Right hindlimb (tissue), 1 donor: Measurements from ENCODE around the gene CYP3A5.

ENCODE experiments used
- DNase-seq: peaks from one replicate; pipeline ENCODE4 v3.0.0-alpha.2; 2018

The CYP3A5 gene

DNA sequence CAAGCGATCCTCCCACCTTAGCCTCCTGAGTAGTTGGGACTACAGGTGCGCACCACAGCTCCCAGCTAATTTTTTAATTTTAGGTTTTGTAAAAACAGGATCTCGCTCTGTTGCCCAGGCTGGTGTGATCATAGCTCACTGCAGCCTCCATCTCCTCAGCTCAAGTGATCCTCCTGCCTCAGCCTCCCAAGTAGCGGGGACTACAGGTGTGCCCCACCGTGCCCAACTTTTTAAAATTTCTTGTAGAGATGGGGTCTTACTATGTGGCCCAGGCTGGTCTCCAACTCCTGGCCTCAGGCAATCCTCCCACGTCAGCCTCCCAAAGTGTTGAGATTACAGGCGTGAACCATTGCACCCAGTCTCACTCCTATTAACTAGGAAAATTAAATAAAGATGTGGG lies 74.3 kb downstream of the CYP3A5 start:
- DNase-seq: no peak

DNA sequence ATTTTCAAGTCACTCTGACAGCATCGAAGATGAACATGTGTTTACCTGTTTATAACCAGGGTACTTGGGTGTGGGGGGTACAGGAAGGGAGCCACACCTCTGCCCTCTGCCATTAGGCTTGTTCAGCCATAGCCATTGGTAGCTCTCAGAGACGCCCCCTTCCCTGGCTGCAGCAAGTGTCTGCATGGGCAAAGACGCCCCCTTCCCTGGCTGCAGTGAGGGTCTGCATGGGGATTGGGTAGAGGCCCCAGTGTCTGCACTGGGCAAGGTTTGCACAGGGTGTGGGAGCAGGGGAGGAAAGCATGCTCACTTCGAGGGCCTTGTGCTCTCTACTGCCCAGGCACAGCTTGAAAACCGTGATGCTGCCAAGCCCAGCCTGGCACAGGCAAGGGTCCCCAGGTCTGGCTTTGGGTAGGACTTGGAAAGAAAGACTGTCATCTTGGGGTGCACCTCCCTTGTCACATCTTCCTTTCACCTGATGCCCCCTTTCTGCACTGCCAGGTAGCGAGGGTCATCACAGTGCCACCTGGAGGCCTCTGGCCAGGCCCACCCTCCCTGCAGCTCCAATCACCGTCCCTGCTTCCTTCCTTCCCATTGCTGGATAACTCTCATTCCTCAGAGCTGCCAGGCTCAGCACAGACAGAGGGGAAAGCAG lies 78.0 kb downstream of the CYP3A5 start:
- DNase-seq: no peak

DNA sequence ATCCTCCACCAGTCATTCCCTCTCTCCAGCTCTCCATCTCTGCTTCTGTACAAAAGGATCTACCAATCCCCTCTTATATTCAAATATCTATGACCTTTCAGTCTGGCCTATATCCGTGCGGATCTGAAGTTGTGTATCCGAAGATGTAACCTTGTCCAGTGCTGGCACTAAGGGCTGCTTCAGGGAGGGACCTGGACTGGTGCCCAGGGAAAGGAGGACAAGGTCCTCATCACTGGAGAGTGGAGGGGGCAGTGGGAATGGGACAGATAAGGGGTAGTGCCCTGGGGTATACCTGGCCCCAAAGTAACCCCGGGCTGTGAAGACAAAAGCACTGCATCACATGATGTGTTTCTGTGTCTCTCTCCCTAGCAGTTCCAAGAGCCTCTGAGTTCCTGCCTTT lies 80.0 kb downstream of the CYP3A5 start:
- DNase-seq: no peak
